GM21367 (cell line): ENCODE data around the gene CDCP2.

Experiments used
- ATAC-seq: cut with Tn5 transposase; IDR thresholded peaks from one replicate; pipeline ENCODE4 v1.9.1; 2021; ENCODE audit not compliant: unreplicated experiment

The CDCP2 gene

DNA sequence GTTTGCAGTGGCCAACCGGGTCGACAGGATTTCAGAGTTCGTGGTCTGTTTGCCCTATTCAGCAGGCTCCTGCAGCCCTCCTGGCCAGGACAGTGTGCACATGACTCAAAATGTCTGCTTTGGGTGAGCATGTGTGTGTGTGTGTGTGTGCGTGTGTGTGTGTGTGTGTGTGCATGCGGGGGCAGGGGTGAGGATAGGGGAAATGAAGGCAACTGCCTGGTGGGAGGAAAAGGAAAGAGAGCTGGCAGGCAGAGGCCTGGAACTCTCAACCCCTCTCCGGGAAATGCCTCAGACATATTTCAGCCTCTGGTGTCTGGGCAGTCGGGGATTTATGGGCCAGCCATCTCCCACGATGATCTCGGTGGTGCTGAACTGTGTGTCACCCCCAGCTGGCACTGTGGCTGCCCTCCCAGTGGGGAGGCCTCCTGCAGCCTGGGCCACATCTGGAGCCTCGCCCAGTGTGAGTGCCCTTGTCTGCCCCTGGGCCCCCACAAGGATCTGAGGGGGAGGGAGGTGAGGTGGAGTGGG is 15.2 kb downstream of the CDCP2 start:
- no peak for ATAC-seq

GRCh38 chr1:54136963-54137533 is 15.8 kb downstream of the CDCP2 start:
- no peak for ATAC-seq

DNA sequence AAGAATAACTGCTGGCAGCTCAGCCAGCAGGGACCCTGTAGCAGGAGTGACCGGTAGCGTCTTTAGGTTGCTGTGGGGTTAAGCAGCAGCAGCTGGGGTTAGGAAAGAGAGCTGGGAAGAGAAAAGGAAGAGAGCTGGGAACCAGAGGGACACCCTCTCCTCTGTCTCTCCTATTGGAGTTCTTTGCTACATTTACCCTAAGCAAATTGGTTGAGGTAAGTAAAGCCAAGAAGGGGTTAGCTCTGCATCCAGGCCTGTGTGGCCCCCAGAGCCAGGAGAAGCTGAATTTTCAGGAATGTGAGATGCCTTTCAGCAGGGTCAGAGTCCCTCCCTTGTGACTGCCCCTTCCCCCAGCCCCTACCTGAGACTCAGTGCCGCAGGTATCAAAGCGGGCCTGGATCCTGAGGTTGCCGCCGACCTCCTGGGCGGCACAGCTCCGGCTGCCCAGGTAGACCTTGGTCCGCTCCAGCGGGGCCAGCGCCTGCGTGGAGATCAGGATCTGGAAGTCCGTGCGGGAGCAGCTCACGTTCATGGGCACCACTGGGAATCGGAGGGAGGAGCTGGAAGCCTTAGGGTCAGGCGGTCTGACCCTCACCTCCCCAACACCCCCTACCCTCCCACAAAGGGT is 16.4 kb downstream of the CDCP2 start:
- ATAC-seq: no peak

GRCh38 chr1:54135436-54136120 is 17.2 kb downstream of the CDCP2 start:
- no peak for ATAC-seq

DNA sequence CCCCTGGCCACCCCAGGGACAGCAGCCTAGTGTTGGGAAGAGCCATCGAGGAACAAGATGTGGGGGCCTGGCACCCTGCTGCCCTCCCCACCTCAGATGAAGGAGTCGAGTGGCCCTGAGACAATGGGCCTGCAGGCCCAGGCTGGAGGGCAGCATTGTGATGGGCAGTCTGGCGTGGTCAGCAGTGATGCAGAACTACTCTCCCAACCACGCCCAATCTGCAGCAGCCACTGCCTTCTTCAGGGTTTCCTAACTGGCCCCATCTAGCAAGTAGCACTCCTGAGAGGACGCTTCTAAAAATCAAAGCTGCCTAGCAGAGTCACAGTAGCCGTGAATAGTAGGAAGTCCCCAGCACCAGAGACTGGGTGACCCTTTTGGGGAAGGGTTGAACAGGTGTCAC is 18.5 kb downstream of the CDCP2 start:
- ATAC-seq: no peak

DNA sequence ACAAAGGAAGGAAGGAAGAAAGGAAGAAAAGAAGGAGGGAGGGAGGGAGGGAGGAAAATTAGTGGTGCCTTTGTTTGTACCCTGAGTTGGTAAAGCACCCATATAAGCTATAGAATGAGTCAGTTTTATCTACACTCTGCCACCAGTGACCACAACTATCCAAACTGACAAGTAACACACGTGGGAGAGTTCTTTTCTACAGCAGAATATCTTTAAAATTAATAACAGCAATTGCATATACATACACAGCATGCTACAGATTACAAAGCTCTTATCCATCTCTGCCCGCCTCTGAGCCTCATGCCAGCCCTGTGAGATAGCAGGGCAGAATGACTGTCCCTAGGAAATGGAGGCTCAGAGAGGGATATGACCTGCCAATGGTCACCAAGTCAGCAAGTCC is 20.3 kb downstream of the CDCP2 start:
- no peak for ATAC-seq

DNA sequence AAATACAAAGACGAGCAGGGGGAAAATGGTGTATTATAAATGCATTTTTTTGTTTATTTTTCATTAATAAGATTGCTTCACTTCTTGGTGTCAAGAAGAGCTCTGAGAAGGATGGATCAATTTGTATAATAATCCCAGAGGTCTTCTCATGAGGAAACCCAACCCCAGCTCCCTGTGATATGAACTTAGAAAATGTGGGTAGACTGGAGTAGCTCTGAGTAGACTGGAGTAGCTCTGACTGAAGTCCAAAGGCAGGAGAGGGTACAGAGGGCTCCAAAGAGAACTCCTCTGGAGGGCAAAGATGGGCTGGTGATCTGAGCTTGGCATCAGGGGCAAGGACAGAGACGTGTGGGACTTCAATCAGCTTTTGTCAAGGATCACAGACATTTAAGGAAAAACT is 21.4 kb downstream of the CDCP2 start:
- no peak for ATAC-seq

- no peak for ATAC-seq
Measured at GRCh38 chr1:54129858-54130257, 22.9 kb downstream of the CDCP2 start.

DNA sequence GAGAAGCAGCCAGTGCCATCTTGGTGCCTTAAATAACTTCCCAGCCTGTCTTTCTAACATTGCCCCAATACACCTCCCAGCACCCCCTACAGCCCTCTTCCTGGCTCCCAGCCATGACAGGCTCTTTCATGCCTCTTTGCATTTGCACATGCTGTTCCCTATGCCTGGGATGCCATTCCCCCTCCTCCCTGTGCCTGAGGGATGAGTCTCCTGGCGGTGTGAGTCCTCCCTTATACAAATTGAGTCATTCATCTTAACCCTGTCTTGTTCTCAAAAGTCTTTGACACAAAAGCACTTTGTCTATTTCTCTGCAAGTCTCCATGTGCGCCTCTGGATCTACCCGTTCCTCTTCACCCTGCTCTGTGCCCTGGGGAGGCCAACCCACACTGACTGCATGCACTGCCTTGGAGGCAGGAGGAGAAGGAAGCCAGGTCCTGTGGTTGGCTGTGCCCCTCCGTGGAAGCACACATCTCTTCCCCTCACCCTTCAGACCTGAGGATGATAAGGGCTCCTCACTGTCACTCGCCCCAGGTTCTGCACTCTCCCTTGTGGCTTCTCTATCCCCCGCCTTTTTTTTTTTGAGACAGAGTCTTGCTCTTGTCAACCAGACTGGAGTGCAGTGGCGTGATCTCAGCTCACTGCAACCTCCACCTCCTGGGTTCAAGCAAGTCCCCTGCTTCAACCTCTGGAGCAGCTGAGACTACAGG is 25.1 kb downstream of the CDCP2 start:
- ATAC-seq: no peak

GRCh38 chr1:54126271-54126815 is 26.5 kb downstream of the CDCP2 start:
- ATAC-seq: no peak

DNA sequence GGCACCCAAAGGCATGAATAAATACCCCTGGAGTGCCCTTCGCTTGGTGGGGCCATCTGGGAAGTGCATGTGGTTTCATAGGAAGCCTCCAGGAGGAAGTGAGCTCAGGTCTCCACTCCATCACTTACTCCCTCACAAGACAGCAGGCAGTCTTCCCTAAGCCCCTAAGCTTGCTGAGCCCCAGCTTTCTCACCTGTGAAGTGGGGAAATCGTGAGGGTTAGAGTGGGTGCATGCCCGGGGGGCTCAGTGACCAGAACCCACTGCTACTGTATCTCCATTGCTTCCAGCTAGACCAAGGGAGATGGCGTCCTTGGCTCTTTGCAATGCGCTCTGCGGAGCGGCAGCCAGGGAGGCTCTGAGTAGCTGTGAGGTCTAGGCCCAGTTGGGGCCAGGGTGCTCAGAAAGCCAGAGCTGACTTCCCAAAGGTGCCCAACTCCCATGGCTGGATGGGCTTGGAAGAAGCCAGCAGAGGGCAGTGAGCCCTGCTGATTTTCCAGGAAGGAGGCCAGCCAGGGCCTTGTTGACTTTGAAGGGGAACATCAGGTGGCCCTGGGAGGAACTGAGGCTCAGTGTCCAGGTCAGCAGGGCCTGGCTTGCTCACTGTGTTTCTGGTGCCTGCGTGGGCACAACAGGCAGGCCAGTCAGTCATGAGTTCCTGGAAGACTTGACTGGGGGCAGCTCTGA is 27.3 kb downstream of the CDCP2 start:
- no peak for ATAC-seq

DNA sequence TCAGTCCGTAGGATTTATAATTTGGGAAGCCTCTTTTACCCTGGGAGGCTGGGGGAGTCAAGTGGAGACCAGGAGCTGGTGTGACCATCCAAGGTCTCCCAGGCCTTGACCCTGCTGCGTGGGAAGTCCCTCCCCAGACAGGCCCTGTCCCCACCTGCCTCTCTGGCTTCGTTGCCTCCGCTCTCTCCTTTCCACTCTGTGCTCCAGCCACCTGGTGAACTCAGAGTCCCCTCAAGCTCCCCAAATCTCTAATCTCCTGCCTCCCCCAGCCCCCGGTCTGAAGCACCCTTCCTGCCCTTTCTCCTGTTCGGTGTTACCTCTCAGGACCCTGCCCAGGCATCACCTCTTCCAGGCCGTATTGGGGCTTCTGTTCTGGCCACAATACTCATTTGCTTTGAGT is 27.9 kb downstream of the CDCP2 start:
- ATAC-seq: no peak

DNA sequence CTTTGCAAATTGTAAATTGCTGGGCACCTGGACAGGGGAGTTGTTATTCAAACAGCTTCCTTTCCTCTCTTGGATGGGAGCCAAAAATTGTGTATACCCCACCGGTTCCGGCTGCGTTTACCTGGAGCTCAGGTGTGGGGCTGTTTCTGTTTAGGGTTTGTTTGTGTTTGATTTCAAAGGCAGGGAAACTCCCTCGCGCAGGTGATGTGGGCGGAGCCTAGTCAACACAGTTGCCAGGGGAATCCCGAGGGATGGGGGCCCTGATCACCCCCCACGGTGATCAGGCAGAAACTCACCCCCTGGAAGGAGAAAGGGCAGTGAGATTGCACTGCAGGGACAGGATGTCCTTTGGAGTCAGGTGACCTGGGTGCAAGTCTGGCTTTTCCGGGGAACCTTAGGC is 28.3 kb downstream of the CDCP2 start:
- ATAC-seq: no peak

DNA sequence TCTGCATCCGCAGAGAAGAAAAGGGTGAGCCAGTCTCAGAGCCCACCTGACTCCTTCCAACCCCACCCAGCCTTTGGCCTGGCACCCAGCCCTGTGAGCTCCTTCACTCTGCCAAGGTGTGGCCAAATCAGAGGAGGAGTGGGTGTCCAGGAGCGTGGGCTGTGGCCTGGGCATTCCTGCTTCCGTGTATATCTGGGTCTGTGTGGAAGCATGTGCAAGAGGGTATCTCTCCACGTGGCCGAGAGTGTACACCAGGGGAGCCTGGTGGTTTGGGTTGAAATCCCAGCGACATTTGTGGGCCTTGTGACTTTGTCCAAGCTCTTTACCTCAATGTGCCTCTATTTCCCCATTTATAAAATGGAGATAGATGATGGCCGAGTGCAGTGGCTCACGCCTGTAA is 29.8 kb downstream of the CDCP2 start:
- ATAC-seq: no peak

GRCh38 chr1:54122135-54122751 is 30.6 kb downstream of the CDCP2 start:
- ATAC-seq: no peak

- ATAC-seq: no peak
Measured at GRCh38 chr1:54121482-54122134, 31.2 kb downstream of the CDCP2 start.

DNA sequence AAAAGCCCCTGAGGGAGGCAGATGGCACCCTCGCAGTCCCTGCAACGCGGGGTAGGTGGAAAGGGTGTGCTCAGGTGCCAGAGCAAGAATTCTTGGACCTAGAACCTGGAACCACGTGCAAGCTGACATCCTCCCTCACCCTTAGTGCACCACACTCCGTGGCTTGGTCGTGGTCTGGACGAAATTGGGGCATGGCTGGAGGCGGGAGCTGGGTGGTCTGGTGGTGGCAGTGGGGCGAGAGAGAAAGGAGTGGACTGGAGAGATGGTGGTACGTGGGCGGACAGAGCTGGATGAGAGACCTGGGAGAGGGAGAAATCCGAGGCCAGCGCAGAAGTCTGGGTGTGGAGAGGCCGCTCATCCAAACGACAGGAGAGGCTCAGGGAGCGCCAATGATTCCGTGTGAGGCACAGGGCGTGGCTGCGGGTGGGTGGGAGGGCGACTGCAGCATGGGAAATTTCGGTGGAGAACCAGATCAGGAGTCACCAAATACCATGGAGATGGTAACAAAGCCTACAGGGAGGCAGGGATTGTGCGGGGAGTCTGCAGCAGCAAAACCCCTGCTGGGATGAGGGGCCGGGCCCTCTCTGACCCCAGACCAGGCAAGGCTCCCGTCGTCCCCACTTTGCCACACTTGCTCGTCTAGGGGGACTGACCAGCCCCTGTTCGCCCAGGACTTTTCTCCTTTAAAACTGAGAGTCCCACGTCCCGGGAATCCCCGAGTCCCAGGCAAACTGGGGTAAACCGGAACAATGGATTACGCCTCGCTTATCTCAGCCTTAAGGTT is 31.9 kb downstream of the CDCP2 start:
- no peak for ATAC-seq

DNA sequence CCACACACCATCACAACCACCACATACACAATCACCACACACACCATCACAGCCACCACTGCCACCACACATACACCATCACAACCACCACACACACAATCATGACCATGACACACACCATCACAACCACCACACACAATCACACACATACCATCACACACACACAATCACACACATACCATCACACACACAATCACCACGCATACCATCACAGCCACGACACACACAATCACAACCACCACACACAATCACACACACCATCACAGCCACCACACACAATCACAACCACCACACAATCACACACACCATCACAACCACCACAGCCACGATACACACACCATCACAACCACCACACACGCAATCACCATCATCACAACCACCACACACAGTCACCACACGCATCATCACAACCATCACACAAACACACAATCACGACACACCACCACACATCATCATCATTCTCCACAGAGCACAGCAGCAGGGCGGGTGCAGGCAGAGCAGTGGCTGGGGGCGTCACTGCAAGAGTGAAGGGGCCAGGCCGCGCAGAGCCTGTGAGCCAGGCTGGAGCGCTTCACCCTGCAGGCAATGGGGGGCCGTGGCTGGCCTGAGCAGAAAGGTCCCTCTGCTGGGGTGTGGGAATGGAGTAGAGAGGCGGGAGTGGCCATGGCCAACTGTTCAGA is 32.6 kb downstream of the CDCP2 start:
- no peak for ATAC-seq

DNA sequence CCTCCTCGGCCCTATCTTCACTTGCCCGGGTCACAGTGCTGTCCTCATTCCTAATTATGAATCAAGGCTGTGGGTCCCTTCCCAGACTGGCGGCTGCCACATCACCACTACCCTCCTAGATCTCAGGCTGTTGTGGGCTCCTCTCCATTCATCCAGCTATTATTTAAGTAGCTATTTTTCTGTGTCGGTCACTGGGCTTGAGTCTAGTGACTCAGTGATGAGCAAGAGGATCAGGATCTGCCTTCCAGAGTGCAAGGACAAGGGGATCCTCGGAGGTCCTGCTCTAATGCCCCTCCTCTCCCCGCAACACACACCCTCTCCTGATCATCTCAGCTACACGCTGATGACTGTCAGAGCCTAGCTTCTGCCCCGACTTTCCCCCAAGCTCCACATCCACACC is 34.1 kb downstream of the CDCP2 start:
- no peak for ATAC-seq
